Measurements from ENCODE around the gene LPIN1. TPM values are rescaled to one million over a fixed set of nuclear protein-coding genes. Genes with fewer than 3 reads are reported as not detected.
"Not testable (repeated sequence)": the region's sequence is repeated elsewhere in the genome, so short reads cannot be mapped to it uniquely, and the experiment has no call there.

Gene LPIN1
- polyA plus RNA-seq, 1 donor, result 10.9 TPM

DNA sequence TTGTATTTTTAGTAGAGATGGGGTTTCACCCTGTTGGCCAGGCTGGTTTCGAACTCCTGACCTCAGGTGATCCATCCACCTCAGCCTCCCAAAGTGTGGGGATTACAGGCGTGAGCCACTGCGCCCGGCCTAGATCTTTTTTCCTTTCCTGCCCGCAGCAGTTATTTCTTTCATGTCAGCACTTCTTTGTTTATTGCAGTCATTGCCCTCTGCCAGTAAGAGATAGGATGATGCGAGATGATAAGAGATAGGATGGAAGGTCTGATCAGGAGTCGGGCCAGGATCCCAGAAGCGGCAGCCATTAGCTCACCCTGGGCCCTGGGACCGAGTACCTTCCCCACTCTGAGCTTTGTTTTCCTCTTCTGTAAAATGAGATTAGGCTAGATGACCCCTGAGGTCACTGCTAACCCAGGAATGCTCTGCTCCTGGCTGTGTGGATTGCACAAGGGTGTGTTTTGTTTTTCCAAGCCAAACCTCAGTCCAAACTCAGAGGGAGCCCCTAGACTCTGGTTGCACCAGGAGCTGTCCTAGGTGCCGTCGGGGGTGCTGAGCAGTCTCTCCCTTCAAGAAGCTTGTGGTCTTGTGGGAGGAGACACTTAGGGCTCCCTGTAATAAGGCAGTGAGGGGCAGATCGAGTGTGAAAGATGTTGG lies 63.3 kb downstream of the LPIN1 start:
- Histone ChIP-seq H3K4me1 (ENCODE audit: control insufficient read depth, insufficient read depth, low read length) (no peaks in the 10 kb centered on the region), H3K27me3 (ENCODE audit: control insufficient read depth, insufficient read depth, low read length) (no peaks in the 10 kb centered on the region), H3K4me3 (ENCODE audit: low read length) (no peak overlapping the region), H3K36me3 (ENCODE audit: control insufficient read depth, insufficient read depth, low read length) (peaks cover 34% of the 10 kb centered on the region), H3K27ac (ENCODE audit: low read length) (no peak overlapping the region), H3K9me3 (ENCODE audit: control insufficient read depth, low read depth, low read length) (no peaks in the 10 kb centered on the region)
- no CpG with 5 or more reads among the region's 12 CpGs for WGBS (ENCODE audit: insufficient coverage, low lambda C conversion rate)
- no peak for DNase-seq

DNA sequence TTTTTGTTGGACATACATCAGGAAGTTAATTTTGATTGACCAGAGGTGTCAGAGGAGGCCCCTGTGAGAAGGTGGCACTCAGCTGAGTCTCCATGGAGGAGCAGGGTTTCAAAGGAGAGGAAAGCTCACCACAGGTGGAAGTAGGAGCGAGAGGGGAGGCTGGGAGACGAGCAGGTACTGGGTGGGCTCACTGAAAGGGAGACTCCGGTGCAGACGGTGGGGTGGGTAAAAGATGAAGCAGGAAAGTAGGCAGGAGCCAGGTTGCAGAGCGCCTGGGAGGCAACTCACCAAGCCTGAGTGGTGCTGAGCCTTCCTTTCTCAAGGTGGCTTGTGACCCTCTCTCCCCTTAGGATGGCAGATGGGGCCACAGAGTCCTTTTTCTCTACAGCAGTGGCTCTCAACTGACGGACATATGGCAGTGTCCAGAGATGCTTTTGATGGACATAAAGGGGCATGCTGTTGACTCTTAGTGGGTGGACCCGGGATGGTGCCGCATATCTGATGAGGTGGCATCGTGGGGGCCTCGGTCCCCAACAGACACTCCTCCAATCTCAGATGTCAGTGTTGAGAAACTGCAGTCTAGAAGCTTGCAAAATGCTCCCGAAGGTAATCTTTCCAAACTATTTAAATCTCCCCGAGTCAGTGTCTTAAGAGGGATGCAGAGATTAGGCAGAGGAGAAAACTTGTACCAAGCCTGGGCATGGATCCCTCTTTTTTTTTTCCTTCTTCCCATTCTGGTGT lies 64.0 kb downstream of the LPIN1 start:
- Histone ChIP-seq H3K4me1 (ENCODE audit: control insufficient read depth, insufficient read depth, low read length) (no peaks in the 10 kb centered on the region), H3K36me3 (ENCODE audit: control insufficient read depth, insufficient read depth, low read length) (peaks cover 34% of the 10 kb centered on the region), H3K9me3 (ENCODE audit: control insufficient read depth, low read depth, low read length) (no peaks in the 10 kb centered on the region), H3K4me3 (ENCODE audit: low read length) (no peak overlapping the region), H3K27ac (ENCODE audit: low read length) (no peak overlapping the region), H3K27me3 (ENCODE audit: control insufficient read depth, insufficient read depth, low read length) (no peaks in the 10 kb centered on the region)
- 80% methylated on average over 1 of the region's 12 CpGs for WGBS (ENCODE audit: insufficient coverage, low lambda C conversion rate)
- DNase-seq, result no peak

DNA sequence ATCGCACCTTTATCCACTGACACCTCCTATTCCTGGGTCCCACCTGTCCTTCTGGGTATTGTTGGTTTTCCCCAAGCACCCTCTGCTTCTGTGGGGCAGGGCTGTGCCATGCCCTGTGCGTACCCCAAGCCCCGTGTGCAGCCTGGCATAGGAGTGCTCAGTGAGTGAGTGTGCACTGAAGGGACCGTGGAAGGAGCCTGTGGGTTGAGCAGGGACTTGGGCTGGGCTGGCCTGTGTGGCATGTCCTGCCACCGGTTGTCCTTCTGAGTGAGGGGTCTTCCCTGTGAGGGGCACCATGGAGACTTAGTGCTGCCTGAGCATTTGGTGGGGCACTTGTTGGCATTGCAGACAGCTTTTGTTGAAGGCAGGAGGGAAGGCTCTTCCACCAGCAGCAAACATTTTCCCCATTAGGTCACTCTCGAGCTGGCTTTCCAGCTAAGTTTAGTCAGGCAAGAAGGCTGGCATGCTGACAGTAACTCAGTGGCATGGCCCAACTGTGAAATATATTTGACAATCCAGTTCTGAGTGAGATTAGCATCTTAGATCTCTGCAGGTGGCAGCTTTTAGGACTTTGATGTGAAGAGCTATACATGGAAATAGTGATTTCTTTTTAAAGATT lies 64.7 kb downstream of the LPIN1 start:
- Histone ChIP-seq H3K4me1 (ENCODE audit: control insufficient read depth, insufficient read depth, low read length) (no peaks in the 10 kb centered on the region), H3K9me3 (ENCODE audit: control insufficient read depth, low read depth, low read length) (no peaks in the 10 kb centered on the region), H3K27ac (ENCODE audit: low read length) (no peak overlapping the region), H3K36me3 (ENCODE audit: control insufficient read depth, insufficient read depth, low read length) (peaks cover 33% of the 10 kb centered on the region), H3K27me3 (ENCODE audit: control insufficient read depth, insufficient read depth, low read length) (no peaks in the 10 kb centered on the region), H3K4me3 (ENCODE audit: low read length) (no peak overlapping the region)
- WGBS (ENCODE audit: insufficient coverage, low lambda C conversion rate), result no CpG with 5 or more reads among the region's 6 CpGs
- no peak for DNase-seq

DNA sequence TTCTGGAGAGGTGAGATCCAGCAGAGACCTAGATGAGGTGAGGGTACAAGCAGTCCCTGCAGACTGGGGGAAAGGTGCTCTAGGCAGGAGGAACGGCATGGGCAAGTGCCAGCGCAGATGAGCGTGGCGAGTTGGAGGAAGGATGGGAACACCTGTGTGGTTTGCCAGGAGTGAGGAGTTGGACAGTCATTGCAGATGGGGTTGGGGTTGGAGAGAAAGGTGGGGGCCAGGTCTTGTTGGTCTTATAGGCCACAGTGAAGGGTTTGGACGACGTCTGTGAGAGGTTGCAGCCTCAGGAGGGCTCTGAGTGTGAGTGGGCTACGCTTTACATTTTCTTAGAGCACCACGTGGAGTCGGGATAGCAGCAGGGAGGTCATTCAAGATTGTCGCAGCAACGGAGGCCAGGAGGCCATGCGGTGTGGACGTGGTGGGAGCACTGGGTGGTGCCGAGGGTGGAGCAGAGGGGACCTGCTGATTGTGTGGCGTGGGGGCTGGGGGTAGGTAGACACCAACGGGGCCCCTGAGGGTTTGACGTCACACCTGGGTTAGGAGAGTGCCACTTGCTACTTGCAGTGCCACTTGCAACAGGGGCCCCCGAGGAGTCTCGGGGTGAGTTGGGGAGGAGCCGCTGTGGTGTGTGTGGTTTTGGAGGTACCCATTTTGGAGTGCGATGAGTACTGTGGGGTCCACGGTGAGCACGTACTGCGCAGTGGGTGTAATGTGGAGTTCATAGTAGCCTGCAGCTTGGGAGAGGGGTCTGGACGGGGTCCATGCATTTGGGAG lies 66.2 kb downstream of the LPIN1 start:
- no peaks in the 10 kb centered on the region for H3K27me3 ChIP-seq (ENCODE audit: control insufficient read depth, insufficient read depth, low read length)
- H3K27ac ChIP-seq (ENCODE audit: low read length), result no peak overlapping the region
- peaks cover 32% of the 10 kb centered on the region for H3K36me3 ChIP-seq (ENCODE audit: control insufficient read depth, insufficient read depth, low read length)
- H3K9me3 ChIP-seq (ENCODE audit: control insufficient read depth, low read depth, low read length), result no peaks in the 10 kb centered on the region
- no peaks in the 10 kb centered on the region for H3K4me1 ChIP-seq (ENCODE audit: control insufficient read depth, insufficient read depth, low read length)
- no peak overlapping the region for H3K4me3 ChIP-seq (ENCODE audit: low read length)
- DNase-seq, result no peak
- WGBS (ENCODE audit: insufficient coverage, low lambda C conversion rate), result 95% methylated on average over 4 of the region's 25 CpGs

DNA sequence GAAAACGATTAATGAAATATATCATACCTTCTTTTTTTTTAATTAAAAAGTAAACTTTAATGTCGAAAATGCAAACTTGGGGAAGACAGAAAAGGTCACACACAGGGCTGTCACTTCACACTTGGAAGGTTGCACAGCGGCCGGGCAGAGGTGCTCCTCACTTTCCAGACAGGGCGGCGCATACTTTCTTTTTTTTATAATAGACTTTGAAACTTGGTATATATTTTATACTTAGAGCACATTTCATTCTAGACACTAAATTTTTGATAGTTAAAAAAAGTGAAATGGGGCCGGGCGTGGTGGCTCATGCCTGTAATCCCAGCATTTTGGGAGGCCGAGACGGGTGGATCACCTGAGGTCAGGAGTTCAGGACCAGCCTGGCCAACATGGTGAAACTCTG lies 66.9 kb downstream of the LPIN1 start:
- not testable (repeated sequence) for DNase-seq; H3K4me1 ChIP-seq (ENCODE audit: control insufficient read depth, insufficient read depth, low read length); H3K4me3 ChIP-seq (ENCODE audit: low read length); H3K27ac ChIP-seq (ENCODE audit: low read length); H3K27me3 ChIP-seq (ENCODE audit: control insufficient read depth, insufficient read depth, low read length); H3K9me3 ChIP-seq (ENCODE audit: control insufficient read depth, low read depth, low read length)
- WGBS (ENCODE audit: insufficient coverage, low lambda C conversion rate), result 100% methylated on average over 1 of the region's 10 CpGs
- peaks cover 26% of the 10 kb centered on the region for H3K36me3 ChIP-seq (ENCODE audit: control insufficient read depth, insufficient read depth, low read length)

DNA sequence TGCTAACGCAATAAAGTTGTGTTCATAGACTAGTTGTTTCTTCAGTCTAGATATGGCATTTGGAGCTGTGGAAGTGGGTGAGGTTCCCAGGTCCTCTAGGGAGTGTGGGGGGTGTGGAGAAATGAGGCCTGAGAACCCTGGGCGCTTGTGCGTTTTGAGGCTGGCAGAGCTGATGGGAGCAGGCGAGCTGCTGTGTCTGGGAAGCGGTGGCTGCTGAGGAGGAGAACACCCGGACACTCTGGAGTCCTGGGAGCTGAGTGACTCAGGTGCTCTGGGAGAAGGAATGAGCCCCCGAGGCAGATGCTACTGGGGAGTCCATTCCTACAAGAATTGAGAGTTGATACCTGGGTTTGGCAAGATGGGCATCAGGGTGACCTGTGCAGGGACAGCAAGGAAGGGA lies 67.5 kb downstream of the LPIN1 start:
- Histone ChIP-seq H3K36me3 (ENCODE audit: control insufficient read depth, insufficient read depth, low read length) (peaks cover 26% of the 10 kb centered on the region), H3K9me3 (ENCODE audit: control insufficient read depth, low read depth, low read length) (no peaks in the 10 kb centered on the region), H3K27me3 (ENCODE audit: control insufficient read depth, insufficient read depth, low read length) (no peaks in the 10 kb centered on the region), H3K4me3 (ENCODE audit: low read length) (no peak overlapping the region), H3K27ac (ENCODE audit: low read length) (no peak overlapping the region), H3K4me1 (ENCODE audit: control insufficient read depth, insufficient read depth, low read length) (no peaks in the 10 kb centered on the region)
- WGBS (ENCODE audit: insufficient coverage, low lambda C conversion rate), result no CpG with 5 or more reads among the region's 7 CpGs
- DNase-seq, result no peak

DNA sequence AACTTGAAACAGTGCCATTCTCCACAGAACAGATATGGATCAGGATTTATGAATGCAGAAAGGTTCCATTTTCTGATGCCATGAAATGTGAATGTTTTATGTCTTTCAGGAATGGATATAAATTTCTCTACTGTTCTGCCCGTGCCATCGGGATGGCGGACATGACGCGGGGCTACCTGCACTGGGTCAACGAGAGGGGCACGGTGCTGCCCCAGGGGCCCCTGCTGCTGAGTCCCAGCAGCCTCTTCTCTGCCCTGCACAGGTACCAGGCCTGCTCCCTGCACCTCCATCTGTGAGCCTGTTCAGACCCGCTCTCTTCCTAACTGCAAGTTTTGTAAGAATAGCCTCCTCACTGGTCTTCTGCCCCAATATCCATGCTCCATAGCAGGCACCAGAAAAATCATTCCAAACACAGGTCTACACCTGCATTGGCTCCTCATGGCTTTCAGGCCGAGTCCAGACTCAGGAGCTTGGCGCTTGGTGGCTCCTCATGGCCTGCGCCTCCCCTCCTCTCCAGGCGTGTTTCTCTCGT lies 68.6 kb downstream of the LPIN1 start:
- H3K4me3 ChIP-seq (ENCODE audit: low read length), result no peak overlapping the region
- no peak for DNase-seq
- no peak overlapping the region for H3K27ac ChIP-seq (ENCODE audit: low read length)
- peaks cover 30% of the 10 kb centered on the region for H3K36me3 ChIP-seq (ENCODE audit: control insufficient read depth, insufficient read depth, low read length)
- H3K9me3 ChIP-seq (ENCODE audit: control insufficient read depth, low read depth, low read length), result no peaks in the 10 kb centered on the region
- no peaks in the 10 kb centered on the region for H3K27me3 ChIP-seq (ENCODE audit: control insufficient read depth, insufficient read depth, low read length)
- WGBS (ENCODE audit: insufficient coverage, low lambda C conversion rate), result no CpG with 5 or more reads among the region's 13 CpGs
- no peaks in the 10 kb centered on the region for H3K4me1 ChIP-seq (ENCODE audit: control insufficient read depth, insufficient read depth, low read length)

DNA sequence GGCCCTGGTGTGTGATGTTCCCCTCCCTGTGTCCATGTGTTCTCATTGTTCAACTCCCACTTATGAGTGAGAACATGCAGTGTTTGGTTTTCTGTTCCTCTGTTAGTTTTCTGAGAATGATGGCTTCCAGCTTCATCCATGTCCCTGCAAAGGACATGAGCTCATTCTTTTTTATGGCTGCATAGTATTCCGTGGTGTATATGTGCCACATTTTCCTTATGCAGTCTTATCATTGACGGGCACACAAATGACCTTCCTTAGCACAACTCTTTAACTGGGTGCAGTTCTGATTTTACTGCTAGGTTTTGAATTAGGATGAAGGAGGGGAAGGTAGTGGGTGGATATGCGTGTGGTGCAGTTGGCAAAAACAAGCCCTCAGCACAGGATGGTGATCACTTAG lies 70.5 kb downstream of the LPIN1 start:
- not testable (repeated sequence) for H3K27me3 ChIP-seq (ENCODE audit: control insufficient read depth, insufficient read depth, low read length); H3K4me3 ChIP-seq (ENCODE audit: low read length); DNase-seq; H3K4me1 ChIP-seq (ENCODE audit: control insufficient read depth, insufficient read depth, low read length); H3K27ac ChIP-seq (ENCODE audit: low read length); H3K9me3 ChIP-seq (ENCODE audit: control insufficient read depth, low read depth, low read length)
- no CpG with 5 or more reads among the region's 3 CpGs for WGBS (ENCODE audit: insufficient coverage, low lambda C conversion rate)
- H3K36me3 ChIP-seq (ENCODE audit: control insufficient read depth, insufficient read depth, low read length), result peaks cover 23% of the 10 kb centered on the region

DNA sequence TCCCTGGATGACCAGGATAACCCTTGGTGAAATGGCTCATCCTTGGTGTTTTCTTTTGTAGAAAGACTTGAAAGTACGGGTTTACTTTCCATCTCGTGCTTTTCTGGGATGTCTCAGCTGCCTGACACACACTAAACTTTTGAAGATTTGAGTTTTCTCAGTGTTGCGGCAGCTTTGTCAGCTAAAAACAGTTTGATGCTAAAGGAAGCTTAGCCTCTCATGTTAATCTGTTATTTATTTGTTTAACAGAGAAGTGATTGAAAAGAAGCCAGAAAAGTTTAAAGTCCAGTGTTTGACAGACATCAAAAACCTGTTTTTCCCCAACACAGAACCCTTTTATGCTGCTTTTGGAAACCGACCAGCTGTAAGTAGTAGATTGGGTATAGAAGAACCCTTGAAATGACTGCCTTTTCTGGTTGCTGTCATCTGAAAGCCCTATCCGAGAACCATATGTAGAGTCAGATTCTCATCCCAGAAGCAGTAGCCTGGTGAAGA lies 72.8 kb downstream of the LPIN1 start:
- Histone ChIP-seq H3K4me1 (ENCODE audit: control insufficient read depth, insufficient read depth, low read length) (no peaks in the 10 kb centered on the region), H3K4me3 (ENCODE audit: low read length) (no peak overlapping the region), H3K27ac (ENCODE audit: low read length) (no peak overlapping the region), H3K36me3 (ENCODE audit: control insufficient read depth, insufficient read depth, low read length) (peaks cover 23% of the 10 kb centered on the region), H3K27me3 (ENCODE audit: control insufficient read depth, insufficient read depth, low read length) (no peaks in the 10 kb centered on the region), H3K9me3 (ENCODE audit: control insufficient read depth, low read depth, low read length) (no peaks in the 10 kb centered on the region)
- WGBS (ENCODE audit: insufficient coverage, low lambda C conversion rate), result no CpG with 5 or more reads among the region's 5 CpGs
- DNase-seq, result no peak

DNA sequence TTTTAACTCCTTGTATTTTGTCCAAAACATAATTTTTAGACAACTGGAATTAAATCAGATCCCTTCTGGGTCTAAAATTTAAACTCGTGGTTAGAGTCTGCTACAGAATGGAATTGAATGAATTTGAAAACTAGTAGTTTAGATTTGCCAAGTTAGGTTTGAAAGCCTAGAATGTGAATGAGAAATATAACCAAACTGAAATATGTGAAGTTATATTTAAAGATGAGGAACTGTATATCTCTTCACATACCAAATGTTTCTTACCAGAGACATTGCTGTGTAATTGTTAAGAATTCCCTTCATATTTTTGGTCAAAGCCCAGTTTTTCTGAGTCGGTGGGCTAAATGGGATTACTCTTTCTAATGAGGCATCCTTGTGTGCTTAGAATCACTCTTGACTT lies 74.2 kb downstream of the LPIN1 start:
- H3K4me3 ChIP-seq (ENCODE audit: low read length), result no peak overlapping the region
- no peak for DNase-seq
- H3K27ac ChIP-seq (ENCODE audit: low read length), result no peak overlapping the region
- H3K36me3 ChIP-seq (ENCODE audit: control insufficient read depth, insufficient read depth, low read length), result peaks cover 16% of the 10 kb centered on the region
- no peaks in the 10 kb centered on the region for H3K4me1 ChIP-seq (ENCODE audit: control insufficient read depth, insufficient read depth, low read length)
- no peaks in the 10 kb centered on the region for H3K27me3 ChIP-seq (ENCODE audit: control insufficient read depth, insufficient read depth, low read length)
- 83% methylated on average over 1 of the region's 2 CpGs for WGBS (ENCODE audit: insufficient coverage, low lambda C conversion rate)
- H3K9me3 ChIP-seq (ENCODE audit: control insufficient read depth, low read depth, low read length), result no peaks in the 10 kb centered on the region
